Loucy (cell line): Measurements from ENCODE around the gene WDR7.

Source experiments
- EZH2phosphoT487 ChIP-seq: fragments of 200-600 bp; IDR thresholded peaks from 2 replicates; pipeline ENCODE4 v1.6.1; 2018; ENCODE audit warnings: antibody characterized with exemption, mild to moderate bottlenecking, moderate library complexity, borderline replicate concordance
- TF ChIP-seq, protein P1 (sequence below): fragments of 200-600 bp; sonication (generic); conservative IDR thresholded peaks from 2 replicates; pipeline ENCODE4 v1.5.1; 2014; ENCODE audit warnings: mild to moderate bottlenecking, antibody characterized with exemption, low read length

DNA sequence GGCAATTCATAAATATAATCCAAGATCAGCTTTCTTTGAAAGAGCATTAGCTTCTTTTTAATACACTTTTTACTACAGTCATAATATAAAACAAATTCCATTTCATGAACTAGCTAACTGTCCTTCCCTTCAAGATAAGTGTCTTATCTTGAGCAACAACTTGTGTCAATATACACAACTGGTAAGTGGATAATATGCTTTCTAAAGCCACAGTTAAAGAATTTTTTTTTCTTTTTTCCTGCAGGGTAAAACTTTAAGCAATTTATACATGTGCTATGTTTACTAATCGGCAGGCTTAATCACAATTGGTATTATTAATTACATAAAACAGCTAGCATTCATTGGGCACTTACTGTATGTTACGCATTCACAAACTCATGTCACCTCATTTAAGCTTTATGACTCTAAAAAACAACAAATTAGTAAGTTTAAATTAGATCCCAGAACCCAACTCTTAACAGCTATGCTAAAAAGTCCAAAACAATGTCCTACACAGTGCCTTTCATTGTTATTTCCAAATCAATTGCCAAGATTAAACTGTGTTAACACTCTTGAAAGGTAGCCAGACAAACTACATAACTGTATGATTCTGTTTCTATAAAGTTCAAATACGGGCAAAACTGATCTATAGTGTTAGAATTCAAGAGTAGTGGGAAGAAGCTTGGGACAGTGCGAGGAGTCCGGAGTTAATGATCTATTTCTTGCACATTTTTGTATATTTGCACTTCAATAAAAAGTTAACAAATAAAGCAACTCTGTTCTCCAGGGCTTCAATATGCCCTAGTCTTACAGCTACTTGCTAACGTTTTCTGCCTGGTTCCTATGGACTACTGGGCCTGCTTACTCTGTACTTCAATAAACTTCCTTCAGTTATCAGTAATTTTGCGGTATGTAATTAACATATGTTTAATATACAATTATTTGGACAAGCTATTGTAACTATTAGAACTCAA is 18.8 kb upstream of the WDR7 start:
- TF ChIP-seq, protein P1, sequence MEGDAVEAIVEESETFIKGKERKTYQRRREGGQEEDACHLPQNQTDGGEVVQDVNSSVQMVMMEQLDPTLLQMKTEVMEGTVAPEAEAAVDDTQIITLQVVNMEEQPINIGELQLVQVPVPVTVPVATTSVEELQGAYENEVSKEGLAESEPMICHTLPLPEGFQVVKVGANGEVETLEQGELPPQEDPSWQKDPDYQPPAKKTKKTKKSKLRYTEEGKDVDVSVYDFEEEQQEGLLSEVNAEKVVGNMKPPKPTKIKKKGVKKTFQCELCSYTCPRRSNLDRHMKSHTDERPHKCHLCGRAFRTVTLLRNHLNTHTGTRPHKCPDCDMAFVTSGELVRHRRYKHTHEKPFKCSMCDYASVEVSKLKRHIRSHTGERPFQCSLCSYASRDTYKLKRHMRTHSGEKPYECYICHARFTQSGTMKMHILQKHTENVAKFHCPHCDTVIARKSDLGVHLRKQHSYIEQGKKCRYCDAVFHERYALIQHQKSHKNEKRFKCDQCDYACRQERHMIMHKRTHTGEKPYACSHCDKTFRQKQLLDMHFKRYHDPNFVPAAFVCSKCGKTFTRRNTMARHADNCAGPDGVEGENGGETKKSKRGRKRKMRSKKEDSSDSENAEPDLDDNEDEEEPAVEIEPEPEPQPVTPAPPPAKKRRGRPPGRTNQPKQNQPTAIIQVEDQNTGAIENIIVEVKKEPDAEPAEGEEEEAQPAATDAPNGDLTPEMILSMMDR, result no peak
- no peak for TF ChIP-seq EZH2phosphoT487
